ENCODE results near the gene PCSK5. TPM values are rescaled to one million over a fixed set of nuclear protein-coding genes. Genes with fewer than 3 reads are reported as not detected.
"Not testable (repeated sequence)": the region's sequence is repeated elsewhere in the genome, so short reads cannot be mapped to it uniquely, and the experiment has no call there.

PCSK5 gene
- total RNA-seq, 1 donor from 2014 or later, result 1.5 TPM

DNA sequence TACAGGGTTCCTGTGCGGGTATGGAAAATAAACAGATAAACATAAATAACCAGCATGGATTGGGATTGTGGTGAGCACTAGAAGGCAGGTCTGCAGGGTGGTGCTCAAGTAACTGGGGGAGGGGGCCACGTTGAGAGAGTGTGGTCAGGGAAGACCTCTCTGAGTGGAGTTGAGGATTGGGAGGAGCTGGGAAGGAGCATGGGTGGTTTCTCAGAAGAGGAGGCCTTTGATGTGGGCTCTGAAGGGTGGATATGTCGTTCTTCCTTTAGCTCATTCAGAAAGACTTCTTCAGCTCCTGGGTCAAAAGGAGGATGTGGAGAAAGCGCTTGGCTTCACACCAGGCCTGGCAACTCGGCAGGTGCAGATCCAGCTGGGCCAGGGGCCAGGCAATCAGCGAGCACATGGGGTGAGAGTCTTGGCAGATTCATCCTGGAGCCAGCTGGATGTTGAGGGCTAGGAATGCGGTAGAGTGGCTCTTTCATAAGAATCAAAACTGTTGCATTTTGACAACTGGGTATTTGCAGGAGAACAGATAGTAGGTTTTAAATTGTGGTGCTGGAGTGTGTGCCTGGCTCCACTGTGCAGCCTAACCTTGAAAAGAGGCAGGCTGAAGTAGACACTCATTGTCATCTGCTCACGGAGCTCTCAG lies 71.7 kb downstream of the PCSK5 start:
- Mint-ChIP-seq H3K36me3 (ENCODE audit: low read depth) (no peaks in the 10 kb centered on the region), H3K4me1 (ENCODE audit: low read depth) (peaks cover 8% of the 10 kb centered on the region), H3K27me3 (ENCODE audit: low read depth) (no peaks in the 10 kb centered on the region), H3K27ac (no peak overlapping the region), H3K9me3 (no peaks in the 10 kb centered on the region), H3K4me3 (ENCODE audit: low read depth) (no peak overlapping the region)
- intact Hi-C loops (cut with micrococcal nuclease), result no loop called here
- DNase-seq (ENCODE audit: low spot score), result no peak

DNA sequence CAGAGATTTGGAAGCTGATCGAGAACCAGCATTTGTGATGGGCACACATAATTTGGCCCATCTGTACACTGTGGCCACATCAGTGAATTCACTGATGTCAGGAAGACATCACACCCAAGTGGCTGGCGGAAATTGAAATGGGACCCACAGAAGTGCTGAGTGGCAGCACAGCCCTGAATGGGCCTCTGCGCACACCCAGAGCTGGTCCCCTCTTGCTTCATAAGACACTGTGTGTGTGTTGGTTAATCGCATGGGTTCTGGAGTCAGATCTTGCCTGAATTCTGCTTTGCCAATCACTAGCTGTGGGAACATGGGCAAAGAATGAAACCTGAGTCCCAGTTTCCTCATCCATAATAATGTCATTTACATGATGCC lies 72.2 kb downstream of the PCSK5 start:
- H3K27me3 Mint-ChIP-seq (ENCODE audit: low read depth), result no peaks in the 10 kb centered on the region
- H3K4me3 Mint-ChIP-seq (ENCODE audit: low read depth), result no peak overlapping the region
- H3K27ac Mint-ChIP-seq, result no peak overlapping the region
- intact Hi-C loops (cut with micrococcal nuclease), result no loop called here
- DNase-seq (ENCODE audit: low spot score), result no peak
- H3K4me1 Mint-ChIP-seq (ENCODE audit: low read depth), result peaks cover 8% of the 10 kb centered on the region
- no peaks in the 10 kb centered on the region for H3K36me3 Mint-ChIP-seq (ENCODE audit: low read depth)
- H3K9me3 Mint-ChIP-seq, result no peaks in the 10 kb centered on the region

DNA sequence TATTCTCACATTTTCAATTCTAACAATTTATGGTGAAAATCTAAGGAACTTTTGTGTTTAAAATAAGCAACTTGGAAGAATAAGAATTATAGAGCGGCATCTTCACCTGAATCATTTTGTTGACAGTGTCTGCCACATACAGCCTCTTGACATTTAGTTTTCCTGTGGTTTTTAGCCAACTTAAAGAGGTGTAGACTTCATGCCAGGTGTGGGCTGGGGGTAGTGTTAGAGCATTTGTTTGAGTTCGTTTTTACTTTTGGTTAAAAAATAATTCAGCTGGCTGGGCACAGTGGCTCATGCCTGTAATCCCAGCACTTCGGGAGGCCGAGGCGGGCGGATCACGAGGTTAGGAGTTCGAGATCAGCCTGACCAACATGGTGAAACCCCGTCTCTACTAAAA lies 72.8 kb downstream of the PCSK5 start:
- intact Hi-C loops (cut with micrococcal nuclease); H3K4me3 Mint-ChIP-seq (ENCODE audit: low read depth); H3K36me3 Mint-ChIP-seq (ENCODE audit: low read depth); H3K27me3 Mint-ChIP-seq (ENCODE audit: low read depth); H3K27ac Mint-ChIP-seq; H3K9me3 Mint-ChIP-seq; DNase-seq (ENCODE audit: low spot score); H3K4me1 Mint-ChIP-seq (ENCODE audit: low read depth): not testable (repeated sequence)

DNA sequence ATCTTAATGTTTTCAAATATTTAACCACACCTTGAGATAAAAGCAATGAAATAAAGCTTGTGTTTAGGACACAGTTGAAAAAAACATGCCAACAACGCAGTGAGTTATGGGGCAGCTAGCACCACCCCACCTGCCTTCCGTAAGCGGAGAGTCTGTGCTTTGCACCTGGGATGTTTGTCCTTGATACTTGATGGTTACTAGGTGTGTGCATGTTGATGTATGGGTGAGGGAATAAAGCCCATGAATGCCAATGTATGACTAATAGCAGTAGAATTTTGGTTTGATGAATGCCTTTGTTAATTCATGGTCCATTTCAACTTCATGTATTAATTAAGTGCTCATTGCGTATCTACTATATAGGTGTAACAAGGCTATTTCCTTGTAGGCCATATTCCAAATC lies 74.0 kb downstream of the PCSK5 start:
- Mint-ChIP-seq H3K36me3 (ENCODE audit: low read depth) (no peaks in the 10 kb centered on the region), H3K4me3 (ENCODE audit: low read depth) (no peak overlapping the region), H3K27ac (no peak overlapping the region), H3K27me3 (ENCODE audit: low read depth) (no peaks in the 10 kb centered on the region), H3K4me1 (ENCODE audit: low read depth) (peaks cover 8% of the 10 kb centered on the region), H3K9me3 (no peaks in the 10 kb centered on the region)
- intact Hi-C loops (cut with micrococcal nuclease), result no loop called here
- DNase-seq (ENCODE audit: low spot score), result no peak

DNA sequence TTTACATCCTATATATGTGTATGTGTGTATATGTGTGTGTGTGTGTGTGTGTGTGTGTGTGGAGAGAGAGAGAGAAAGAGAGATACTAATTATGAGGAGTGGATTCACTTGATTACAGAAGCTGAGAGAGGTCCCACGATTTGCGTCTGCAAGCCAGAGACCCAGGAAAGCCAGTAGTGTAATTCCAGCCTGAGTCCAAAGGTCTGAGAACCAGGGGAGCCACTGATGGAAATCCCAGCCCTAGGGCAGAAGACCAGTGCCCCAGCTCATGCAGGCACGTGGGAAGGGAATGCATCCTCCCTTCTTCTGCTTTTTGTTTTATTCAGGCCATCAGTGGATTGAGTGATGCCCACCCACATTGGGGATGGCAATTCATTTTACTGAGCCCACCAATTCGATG lies 74.8 kb downstream of the PCSK5 start:
- Mint-ChIP-seq H3K4me1 (ENCODE audit: low read depth) (peaks cover 8% of the 10 kb centered on the region), H3K4me3 (ENCODE audit: low read depth) (no peak overlapping the region), H3K9me3 (no peaks in the 10 kb centered on the region), H3K27ac (no peak overlapping the region), H3K36me3 (ENCODE audit: low read depth) (no peaks in the 10 kb centered on the region), H3K27me3 (ENCODE audit: low read depth) (no peaks in the 10 kb centered on the region)
- intact Hi-C loops (cut with micrococcal nuclease), result no loop called here
- no peak for DNase-seq (ENCODE audit: low spot score)

DNA sequence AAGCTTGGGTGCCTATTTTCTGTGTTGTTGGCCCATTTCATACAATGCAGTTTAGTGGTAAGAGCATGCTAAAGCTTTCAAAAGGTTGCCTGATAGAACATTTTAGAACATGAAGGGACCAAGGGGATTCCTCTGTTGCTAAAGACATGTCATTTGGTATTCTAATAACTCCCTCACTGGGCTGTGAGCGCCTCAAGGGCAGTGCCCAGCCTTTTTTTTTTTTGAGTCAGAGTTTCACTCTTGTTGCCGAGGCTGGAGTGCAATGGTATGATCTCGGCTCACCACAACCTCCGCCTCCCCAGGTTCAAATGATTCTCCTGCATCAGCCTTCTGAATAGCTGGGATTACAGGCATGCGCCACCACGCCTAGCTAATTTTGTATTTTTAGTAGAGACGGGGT lies 77.1 kb downstream of the PCSK5 start:
- Mint-ChIP-seq H3K4me3 (ENCODE audit: low read depth) (no peak overlapping the region), H3K36me3 (ENCODE audit: low read depth) (no peaks in the 10 kb centered on the region), H3K9me3 (peaks cover 17% of the 10 kb centered on the region), H3K27ac (no peak overlapping the region), H3K27me3 (ENCODE audit: low read depth) (no peaks in the 10 kb centered on the region), H3K4me1 (ENCODE audit: low read depth) (no peaks in the 10 kb centered on the region)
- DNase-seq (ENCODE audit: low spot score), result no peak
- intact Hi-C loops (cut with micrococcal nuclease), result no loop called here

DNA sequence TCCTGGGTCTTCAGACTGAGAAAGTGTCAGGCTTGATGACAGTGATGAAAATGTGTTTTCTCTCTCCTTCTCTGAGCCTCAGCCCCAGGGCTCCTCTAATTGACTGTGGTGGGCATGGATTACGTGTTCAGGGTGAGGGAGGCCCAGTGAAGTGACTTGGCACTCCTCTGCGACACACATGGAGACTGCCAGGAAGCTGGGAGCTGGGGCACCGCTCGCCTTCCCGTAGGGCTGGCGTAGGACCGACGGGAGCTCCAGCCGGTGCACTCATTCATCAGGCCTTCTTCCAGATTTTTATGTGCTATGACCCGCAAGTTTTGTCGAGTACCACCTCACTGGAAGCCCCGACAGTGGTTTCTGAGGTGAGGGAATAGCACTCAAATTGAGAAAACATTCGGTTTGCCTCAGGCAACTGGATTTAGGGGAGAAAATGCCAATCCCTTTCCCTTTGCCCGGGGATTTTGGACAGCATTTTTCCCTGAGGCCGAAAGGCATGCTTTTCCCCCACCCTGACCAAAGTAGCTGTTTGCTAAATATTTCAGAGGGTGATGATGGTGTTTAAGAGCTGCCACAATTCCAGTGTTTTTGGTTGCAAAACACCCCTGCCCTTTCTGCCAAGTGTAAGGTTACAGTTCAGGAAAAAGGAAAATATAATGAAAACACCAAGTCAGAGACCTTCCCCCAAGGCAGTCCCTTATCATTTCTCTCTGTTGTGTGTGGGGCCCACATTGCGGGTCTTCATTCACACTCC lies 83.7 kb downstream of the PCSK5 start:
- Mint-ChIP-seq H3K4me1 (ENCODE audit: low read depth) (no peaks in the 10 kb centered on the region), H3K36me3 (ENCODE audit: low read depth) (no peaks in the 10 kb centered on the region), H3K27ac (no peak overlapping the region), H3K4me3 (ENCODE audit: low read depth) (no peak overlapping the region), H3K27me3 (ENCODE audit: low read depth) (no peaks in the 10 kb centered on the region), H3K9me3 (peaks cover 17% of the 10 kb centered on the region)
- intact Hi-C loops (cut with micrococcal nuclease), result no loop called here
- no peak for DNase-seq (ENCODE audit: low spot score)

DNA sequence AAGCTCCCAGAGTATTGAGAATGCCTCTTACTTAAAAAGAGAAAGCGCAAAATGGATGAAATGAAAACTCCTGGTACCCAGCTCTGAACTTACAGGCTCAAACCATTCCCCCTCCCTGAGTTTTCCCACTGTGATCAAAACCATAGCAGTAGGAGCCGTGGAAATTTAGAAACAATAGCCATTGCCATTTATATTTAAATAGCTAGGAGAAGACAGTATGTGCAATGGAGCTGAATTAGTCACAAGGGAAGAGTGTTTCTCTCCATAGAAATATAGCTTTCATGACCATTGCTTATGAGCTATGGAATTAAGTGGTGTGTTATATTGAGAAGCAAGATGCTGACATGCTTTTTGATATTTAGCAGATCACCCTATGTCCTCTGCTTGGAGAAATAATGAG lies 84.6 kb downstream of the PCSK5 start:
- no peak overlapping the region for H3K27ac Mint-ChIP-seq
- peaks cover 17% of the 10 kb centered on the region for H3K9me3 Mint-ChIP-seq
- no peaks in the 10 kb centered on the region for H3K4me1 Mint-ChIP-seq (ENCODE audit: low read depth)
- H3K27me3 Mint-ChIP-seq (ENCODE audit: low read depth), result no peaks in the 10 kb centered on the region
- intact Hi-C loops (cut with micrococcal nuclease), result no loop called here
- H3K36me3 Mint-ChIP-seq (ENCODE audit: low read depth), result no peaks in the 10 kb centered on the region
- no peak overlapping the region for H3K4me3 Mint-ChIP-seq (ENCODE audit: low read depth)
- DNase-seq (ENCODE audit: low spot score), result no peak

DNA sequence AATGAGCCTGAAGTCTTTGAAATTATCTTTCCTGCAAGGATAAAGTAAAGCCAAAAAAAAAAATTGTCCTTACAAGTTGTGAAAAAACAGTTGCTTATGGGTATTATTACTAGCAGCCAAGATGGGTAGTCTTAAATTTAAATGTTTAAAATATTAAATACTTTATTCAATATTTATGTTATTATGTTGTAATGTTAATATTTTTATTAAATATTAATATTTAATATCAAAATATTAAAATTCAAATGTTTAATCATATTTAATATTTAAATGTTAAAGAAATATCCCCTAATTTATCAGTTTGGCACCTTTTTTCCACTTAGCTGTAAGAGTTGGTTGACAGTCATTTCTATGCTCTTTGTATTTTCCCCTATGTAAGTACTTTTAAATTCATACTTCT lies 86.1 kb downstream of the PCSK5 start:
- Mint-ChIP-seq H3K9me3 (peaks cover 10% of the 10 kb centered on the region), H3K27me3 (ENCODE audit: low read depth) (no peaks in the 10 kb centered on the region), H3K27ac (no peak overlapping the region), H3K4me1 (ENCODE audit: low read depth) (no peaks in the 10 kb centered on the region), H3K4me3 (ENCODE audit: low read depth) (no peak overlapping the region), H3K36me3 (ENCODE audit: low read depth) (no peaks in the 10 kb centered on the region)
- intact Hi-C loops (cut with micrococcal nuclease), result no loop called here
- DNase-seq (ENCODE audit: low spot score), result no peak

DNA sequence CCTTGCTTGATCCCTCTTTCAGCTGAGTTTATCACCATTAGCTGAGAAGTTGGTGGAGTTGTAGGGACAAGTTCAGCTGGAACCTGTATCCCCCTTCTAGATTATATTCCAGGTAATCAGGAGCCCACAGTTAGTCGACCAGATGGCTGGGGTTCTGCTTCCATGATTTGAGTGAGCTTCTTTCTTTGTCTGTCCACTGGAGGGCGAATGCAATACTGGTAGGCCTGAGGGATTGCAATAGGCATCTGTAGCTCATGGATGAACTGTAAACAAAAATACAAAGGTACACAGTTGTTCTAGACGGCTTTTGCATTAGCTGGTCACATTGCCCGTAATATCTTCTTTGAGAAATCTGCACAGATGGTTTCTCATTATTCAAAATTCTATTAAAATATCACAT lies 88.9 kb downstream of the PCSK5 start:
- H3K36me3 Mint-ChIP-seq (ENCODE audit: low read depth), result no peaks in the 10 kb centered on the region
- H3K27ac Mint-ChIP-seq, result no peak overlapping the region
- no peaks in the 10 kb centered on the region for H3K4me1 Mint-ChIP-seq (ENCODE audit: low read depth)
- no peaks in the 10 kb centered on the region for H3K27me3 Mint-ChIP-seq (ENCODE audit: low read depth)
- H3K9me3 Mint-ChIP-seq, result no peaks in the 10 kb centered on the region
- DNase-seq (ENCODE audit: low spot score), result no peak
- no peak overlapping the region for H3K4me3 Mint-ChIP-seq (ENCODE audit: low read depth)
- intact Hi-C loops (cut with micrococcal nuclease), result no loop called here

DNA sequence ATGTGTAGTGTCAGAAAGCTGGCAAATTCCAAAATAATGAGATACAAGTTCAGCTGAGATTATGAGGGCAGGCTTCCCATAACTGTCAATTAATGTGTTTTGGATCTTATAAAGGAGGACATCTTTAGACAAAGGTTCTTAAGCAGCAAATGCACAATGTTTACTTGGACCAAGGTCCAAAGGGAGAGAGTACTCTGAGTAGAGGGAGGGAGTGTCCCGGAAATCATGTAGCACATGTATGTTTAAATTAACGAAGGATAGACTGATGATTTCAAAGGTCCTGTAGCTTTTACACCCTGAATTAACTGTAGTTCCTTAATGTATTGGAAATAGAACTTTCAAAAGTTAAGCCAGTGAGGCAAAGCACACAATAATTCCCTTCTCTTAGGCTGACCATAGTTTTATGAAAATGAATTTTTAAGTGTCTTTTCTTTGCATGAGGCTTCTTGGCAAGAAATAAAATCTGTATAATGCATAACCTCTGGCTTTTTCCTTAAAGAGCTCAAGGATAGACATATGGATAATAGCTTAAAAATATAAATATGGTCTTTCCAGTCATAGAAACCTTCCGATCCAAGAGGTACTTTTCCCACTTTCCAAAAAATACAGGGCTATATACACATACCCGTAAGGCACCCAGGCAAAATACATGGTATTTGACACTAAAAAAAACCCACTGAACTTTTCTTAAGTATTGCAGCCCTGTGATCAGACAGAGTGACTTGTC lies 93.0 kb downstream of the PCSK5 start:
- Mint-ChIP-seq H3K4me1 (ENCODE audit: low read depth) (no peaks in the 10 kb centered on the region), H3K36me3 (ENCODE audit: low read depth) (no peaks in the 10 kb centered on the region), H3K9me3 (no peaks in the 10 kb centered on the region), H3K27me3 (ENCODE audit: low read depth) (no peaks in the 10 kb centered on the region), H3K27ac (no peak overlapping the region), H3K4me3 (ENCODE audit: low read depth) (no peak overlapping the region)
- no peak for DNase-seq (ENCODE audit: low spot score)
- intact Hi-C loops (cut with micrococcal nuclease), result no loop called here

DNA sequence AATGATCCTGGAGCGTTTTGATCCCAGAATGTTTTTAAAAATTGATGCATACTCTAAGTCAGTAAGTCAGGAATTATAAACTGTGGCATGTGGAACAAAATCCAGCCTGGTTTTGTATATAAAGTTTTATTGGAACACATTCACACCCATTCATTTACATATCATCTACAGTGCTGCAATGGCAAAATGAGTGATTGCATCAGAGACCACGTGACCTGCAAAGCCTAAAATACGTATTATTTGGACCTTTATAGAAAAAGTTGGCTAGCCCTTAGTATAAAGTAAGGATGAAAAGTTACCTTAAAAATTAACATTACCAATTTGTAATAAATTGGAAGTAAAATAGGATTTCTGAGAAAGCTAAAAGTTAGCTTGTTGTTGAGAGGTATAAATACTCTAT lies 95.0 kb downstream of the PCSK5 start:
- H3K27me3 Mint-ChIP-seq (ENCODE audit: low read depth), result no peaks in the 10 kb centered on the region
- H3K36me3 Mint-ChIP-seq (ENCODE audit: low read depth), result no peaks in the 10 kb centered on the region
- no peaks in the 10 kb centered on the region for H3K9me3 Mint-ChIP-seq
- no peak for DNase-seq (ENCODE audit: low spot score)
- intact Hi-C loops (cut with micrococcal nuclease), result no loop called here
- no peaks in the 10 kb centered on the region for H3K4me1 Mint-ChIP-seq (ENCODE audit: low read depth)
- no peak overlapping the region for H3K4me3 Mint-ChIP-seq (ENCODE audit: low read depth)
- H3K27ac Mint-ChIP-seq, result no peak overlapping the region

DNA sequence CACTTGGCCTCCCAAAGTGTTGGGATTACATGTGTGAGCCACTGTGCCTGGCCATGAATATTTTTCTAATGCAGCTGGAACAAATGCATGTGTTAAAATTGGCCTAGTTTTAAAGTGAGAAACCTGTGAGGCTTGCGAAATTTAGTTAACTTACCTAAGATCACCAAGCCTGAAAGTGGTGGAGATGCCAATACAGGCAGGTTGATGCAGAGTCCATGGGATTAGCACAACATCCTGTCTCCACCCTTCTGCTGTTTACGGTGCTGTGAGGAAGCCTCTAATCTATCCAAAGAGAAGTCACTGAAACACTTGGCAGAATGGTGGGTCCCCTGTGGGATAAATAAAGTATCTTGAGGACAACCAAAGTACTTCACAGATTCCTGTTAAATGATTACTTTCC lies 98.2 kb downstream of the PCSK5 start:
- Mint-ChIP-seq H3K9me3 (no peaks in the 10 kb centered on the region), H3K27me3 (ENCODE audit: low read depth) (no peaks in the 10 kb centered on the region), H3K27ac (no peak overlapping the region)

More for the DNA sequence above, 98.2 kb downstream of the PCSK5 start:
- Mint-ChIP-seq H3K4me1 (ENCODE audit: low read depth) (no peaks in the 10 kb centered on the region), H3K4me3 (ENCODE audit: low read depth) (no peak overlapping the region), H3K36me3 (ENCODE audit: low read depth) (no peaks in the 10 kb centered on the region)
- no peak for DNase-seq (ENCODE audit: low spot score)
- intact Hi-C loops (cut with micrococcal nuclease), result no loop called here

Measured in activated T-helper 2 cell treated with anti-CD3 and anti-CD28 coated beads, Interferon-gamma antibody, Interleukin-2, Interleukin-4, amounts not matched to agents 10 μg/mL and 5 μg/mL and 100 μg/mL, durations not matched to agents 14 hours and 24 hours and 36 hours (primary cell).